ENCODE data around the gene FAT3.

The FAT3 gene

DNA sequence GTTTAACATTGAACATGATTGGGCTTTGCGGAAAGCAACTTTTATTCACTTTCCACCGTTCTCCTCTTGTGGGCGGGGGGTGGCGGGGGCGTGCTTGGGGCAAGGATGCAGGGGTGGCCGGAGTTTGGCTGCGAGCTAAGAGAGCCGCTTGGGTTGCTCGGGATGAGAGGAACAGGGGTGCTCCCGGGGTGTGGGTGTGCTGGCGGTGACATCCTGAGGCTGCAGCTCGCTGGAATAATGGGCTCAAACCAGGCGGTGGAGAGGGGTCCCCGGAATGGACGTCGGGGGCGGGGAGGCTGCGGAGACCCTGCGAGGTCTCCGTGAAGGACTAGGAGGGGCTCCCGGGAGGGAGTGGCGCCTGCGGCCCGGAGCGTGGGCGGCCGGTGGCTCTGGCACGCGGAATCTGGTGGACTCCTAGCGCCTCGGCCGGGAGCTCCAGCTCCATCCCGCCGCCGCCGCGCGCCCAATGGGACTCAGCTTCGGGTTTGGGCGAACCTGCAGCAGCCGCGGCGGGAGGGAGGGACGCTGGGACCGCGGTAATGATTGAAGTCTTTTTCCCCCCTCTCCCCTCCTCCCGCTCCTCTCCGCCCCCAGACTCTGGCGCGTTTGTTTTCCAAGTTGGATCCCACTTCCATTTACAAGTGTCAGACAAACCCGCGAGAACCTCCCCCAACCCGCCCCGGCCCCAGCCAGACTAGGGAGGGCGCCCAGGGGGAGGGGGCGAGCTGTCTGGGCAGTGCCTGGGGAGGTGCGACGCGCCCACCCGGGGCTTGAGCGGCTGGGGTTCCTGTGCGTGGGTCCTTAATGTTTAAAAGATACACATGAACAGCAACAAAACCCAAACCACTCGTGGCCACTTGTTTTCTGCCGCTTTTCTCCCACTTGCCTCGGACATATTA lies 2.0 kb downstream of the FAT3 start:
- TF ChIP-seq REST (IDR thresholded peaks at IDR 0.05; ENCODE audit: insufficient read depth in 1 of 2, low read depth in 2 of 2, low read length in 2 of 2) (no peak), POLR2AphosphoS5 (IDR thresholded peaks at IDR 0.05; ENCODE audit: low read depth, low read length) (no peak), SIN3A (IDR thresholded peaks at IDR 0.05; ENCODE audit: borderline replicate concordance, insufficient read depth, low read length) (no peak), FOXP2 (optimal IDR thresholded peaks at IDR 0.05; ENCODE audit: borderline replicate concordance, extremely low read depth, extremely low read length, insufficient read depth) (no peak), TAF1 (IDR thresholded peaks at IDR 0.05; ENCODE audit: borderline replicate concordance, insufficient read depth, low read length) (no peak)

- no peak for TF ChIP-seq SIN3A (IDR thresholded peaks at IDR 0.05; ENCODE audit: borderline replicate concordance, insufficient read depth, low read length)
- no peak for TF ChIP-seq REST (IDR thresholded peaks at IDR 0.05; ENCODE audit: insufficient read depth in 1 of 2, low read depth in 2 of 2, low read length in 2 of 2)
- TF ChIP-seq FOXP2 (optimal IDR thresholded peaks at IDR 0.05; ENCODE audit: borderline replicate concordance, extremely low read depth, extremely low read length, insufficient read depth): no peak
- no peak for TF ChIP-seq TAF1 (IDR thresholded peaks at IDR 0.05; ENCODE audit: borderline replicate concordance, insufficient read depth, low read length)
- TF ChIP-seq POLR2AphosphoS5 (IDR thresholded peaks at IDR 0.05; ENCODE audit: low read depth, low read length): no peak
Observed at GRCh38 chr11:92227230-92227814, 2.7 kb downstream of the FAT3 start.

GRCh38 chr11:92227959-92228935 lies 3.6 kb downstream of the FAT3 start:
- TF ChIP-seq POLR2AphosphoS5 (IDR thresholded peaks at IDR 0.05; ENCODE audit: low read depth, low read length) (no peak), TAF1 (IDR thresholded peaks at IDR 0.05; ENCODE audit: borderline replicate concordance, insufficient read depth, low read length) (no peak), FOXP2 (optimal IDR thresholded peaks at IDR 0.05; ENCODE audit: borderline replicate concordance, extremely low read depth, extremely low read length, insufficient read depth) (no peak), REST (IDR thresholded peaks at IDR 0.05; ENCODE audit: insufficient read depth in 1 of 2, low read depth in 2 of 2, low read length in 2 of 2) (no peak)

- TF ChIP-seq FOXP2 (optimal IDR thresholded peaks at IDR 0.05; ENCODE audit: borderline replicate concordance, extremely low read depth, extremely low read length, insufficient read depth) (no peak), POLR2AphosphoS5 (IDR thresholded peaks at IDR 0.05; ENCODE audit: low read depth, low read length) (no peak)
Observed at GRCh38 chr11:92236856-92237255, 12.2 kb downstream of the FAT3 start.

DNA sequence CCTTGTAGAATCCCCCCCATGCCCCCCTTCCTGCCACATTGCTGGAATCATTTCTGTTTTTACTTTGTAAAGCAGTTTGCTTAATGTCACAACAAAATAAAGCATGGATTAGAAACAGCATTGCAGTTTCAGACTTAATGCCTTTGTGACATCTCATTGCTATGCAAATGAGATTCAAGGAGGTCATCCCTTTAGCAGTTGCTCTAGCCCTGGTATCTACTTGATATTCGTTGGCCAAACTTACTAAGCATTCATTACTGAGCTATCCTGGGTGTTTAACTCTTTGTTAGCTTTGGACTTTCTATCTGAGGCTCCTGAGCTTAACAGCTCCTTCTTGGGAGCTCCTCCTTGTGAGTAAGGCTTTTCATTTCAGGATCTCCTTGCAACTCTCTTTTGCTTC lies 16.3 kb downstream of the FAT3 start:
- TF ChIP-seq REST (IDR thresholded peaks at IDR 0.05; ENCODE audit: insufficient read depth in 1 of 2, low read depth in 2 of 2, low read length in 2 of 2): no peak
- TF ChIP-seq FOXP2 (optimal IDR thresholded peaks at IDR 0.05; ENCODE audit: borderline replicate concordance, extremely low read depth, extremely low read length, insufficient read depth): no peak
- no peak for TF ChIP-seq SIN3A (IDR thresholded peaks at IDR 0.05; ENCODE audit: borderline replicate concordance, insufficient read depth, low read length)
- no peak for TF ChIP-seq POLR2AphosphoS5 (IDR thresholded peaks at IDR 0.05; ENCODE audit: low read depth, low read length)
- TF ChIP-seq TAF1 (IDR thresholded peaks at IDR 0.05; ENCODE audit: borderline replicate concordance, insufficient read depth, low read length): no peak

All from PFSK-1 (cell line).